Fibroblast of pulmonary artery (primary cell): ENCODE data around the gene RIMS1.

Experiments used
- DNase-seq: peaks from one replicate; pipeline ENCODE4 v3.0.0-alpha.2; 2010; ENCODE audit warnings: low read depth
- H3K4me3 ChIP-seq: replicated peaks from 2 replicates; pipeline ENCODE4 v1.5.1; 2011; ENCODE audit warnings: low read depth, mild to moderate bottlenecking, control low read depth, low read length, moderate library complexity
- TF ChIP-seq, protein P1 (sequence below): IDR thresholded peaks from 2 replicates; pipeline ENCODE4 v1.5.1; 2011; ENCODE audit warnings: mild to moderate bottlenecking, control low read depth, low read length, inconsistent platforms; ENCODE audit errors: missing control alignments

The RIMS1 gene

GRCh38 chr6:72419966-72420365 lies 533.6 kb downstream of the RIMS1 start:
- no peak for DNase-seq
- TF ChIP-seq, protein P1, sequence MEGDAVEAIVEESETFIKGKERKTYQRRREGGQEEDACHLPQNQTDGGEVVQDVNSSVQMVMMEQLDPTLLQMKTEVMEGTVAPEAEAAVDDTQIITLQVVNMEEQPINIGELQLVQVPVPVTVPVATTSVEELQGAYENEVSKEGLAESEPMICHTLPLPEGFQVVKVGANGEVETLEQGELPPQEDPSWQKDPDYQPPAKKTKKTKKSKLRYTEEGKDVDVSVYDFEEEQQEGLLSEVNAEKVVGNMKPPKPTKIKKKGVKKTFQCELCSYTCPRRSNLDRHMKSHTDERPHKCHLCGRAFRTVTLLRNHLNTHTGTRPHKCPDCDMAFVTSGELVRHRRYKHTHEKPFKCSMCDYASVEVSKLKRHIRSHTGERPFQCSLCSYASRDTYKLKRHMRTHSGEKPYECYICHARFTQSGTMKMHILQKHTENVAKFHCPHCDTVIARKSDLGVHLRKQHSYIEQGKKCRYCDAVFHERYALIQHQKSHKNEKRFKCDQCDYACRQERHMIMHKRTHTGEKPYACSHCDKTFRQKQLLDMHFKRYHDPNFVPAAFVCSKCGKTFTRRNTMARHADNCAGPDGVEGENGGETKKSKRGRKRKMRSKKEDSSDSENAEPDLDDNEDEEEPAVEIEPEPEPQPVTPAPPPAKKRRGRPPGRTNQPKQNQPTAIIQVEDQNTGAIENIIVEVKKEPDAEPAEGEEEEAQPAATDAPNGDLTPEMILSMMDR: no peak
- H3K4me3 ChIP-seq: no peak overlapping the region

- no peak overlapping the region for H3K4me3 ChIP-seq
- TF ChIP-seq, protein P1: no peak
- no peak for DNase-seq
Observed at GRCh38 chr6:72420409-72420808, 534.1 kb downstream of the RIMS1 start.

GRCh38 chr6:72421387-72421786 lies 535.0 kb downstream of the RIMS1 start:
- TF ChIP-seq, protein P1: no peak
- H3K4me3 ChIP-seq: no peak overlapping the region
- DNase-seq: no peak

DNA sequence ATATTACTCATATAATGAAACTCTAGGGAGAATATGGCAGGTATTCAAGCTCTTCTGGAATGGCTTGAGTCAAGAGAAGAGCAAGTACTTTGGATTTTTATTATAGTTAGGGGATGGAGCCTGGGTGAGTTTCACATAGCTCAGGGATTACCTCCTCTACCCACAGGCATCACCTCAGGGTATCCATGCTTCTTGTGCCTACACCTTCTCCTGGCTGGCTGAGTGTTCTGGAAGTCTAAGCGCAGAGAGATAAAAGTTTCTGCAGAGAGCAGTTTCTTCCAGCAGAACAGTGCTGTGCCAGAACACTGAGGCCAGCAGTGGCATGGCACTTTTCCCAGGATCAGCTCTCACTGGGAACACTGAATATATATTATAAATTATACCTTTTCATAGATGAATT lies 535.8 kb downstream of the RIMS1 start:
- no peak for DNase-seq
- H3K4me3 ChIP-seq: no peak overlapping the region
- TF ChIP-seq, protein P1: no peak

- H3K4me3 ChIP-seq: no peak overlapping the region
- TF ChIP-seq, protein P1: no peak
- no peak for DNase-seq
Observed at GRCh38 chr6:72424476-72424875, 538.1 kb downstream of the RIMS1 start.

GRCh38 chr6:72425003-72425681 lies 538.8 kb downstream of the RIMS1 start:
- no peak overlapping the region for H3K4me3 ChIP-seq
- peak; percentile 50 for DNase-seq
- TF ChIP-seq, protein P1: no peak

GRCh38 chr6:72440611-72441010 lies 554.3 kb downstream of the RIMS1 start:
- DNase-seq: no peak
- TF ChIP-seq, protein P1: no peak
- no peak overlapping the region for H3K4me3 ChIP-seq
